ENCODE measurements around the gene MTPN.
A peak's percentile ranks its signal among the peaks of the same experiment; 100 is the strongest.

The MTPN gene

GRCh38 chr7:135950429-135950828 is 26.7 kb downstream of the MTPN start:
- no peak overlapping the region for H3K4me3 ChIP-seq (replicated peaks; ENCODE audit: low read depth, low read length)
- no peak for DNase-seq (ENCODE audit: low read depth)
- no peak for TF ChIP-seq CTCF (IDR thresholded peaks at IDR 0.05; ENCODE audit: low read length, missing control alignments)

- DNase-seq (ENCODE audit: low read depth), result no peak
- H3K4me3 ChIP-seq (replicated peaks; ENCODE audit: low read depth, low read length), result no peak overlapping the region
- TF ChIP-seq CTCF (IDR thresholded peaks at IDR 0.05; ENCODE audit: low read length, missing control alignments), result no peak
Observed at GRCh38 chr7:135946289-135947055, 30.7 kb downstream of the MTPN start.

GRCh38 chr7:135944753-135945152 is 32.4 kb downstream of the MTPN start:
- no peak for TF ChIP-seq CTCF (IDR thresholded peaks at IDR 0.05; ENCODE audit: low read length, missing control alignments)
- DNase-seq (ENCODE audit: low read depth), result no peak
- H3K4me3 ChIP-seq (replicated peaks; ENCODE audit: low read depth, low read length), result no peak overlapping the region

- DNase-seq (ENCODE audit: low read depth), result peak; percentile 45
- TF ChIP-seq CTCF (IDR thresholded peaks at IDR 0.05; ENCODE audit: low read length, missing control alignments), result no peak
- no peak overlapping the region for H3K4me3 ChIP-seq (replicated peaks; ENCODE audit: low read depth, low read length)
Observed at GRCh38 chr7:135943134-135943879, 33.9 kb downstream of the MTPN start.

GRCh38 chr7:135942614-135943013 is 34.5 kb downstream of the MTPN start:
- no peak overlapping the region for H3K4me3 ChIP-seq (replicated peaks; ENCODE audit: low read depth, low read length)
- DNase-seq (ENCODE audit: low read depth), result no peak
- no peak for TF ChIP-seq CTCF (IDR thresholded peaks at IDR 0.05; ENCODE audit: low read length, missing control alignments)

- TF ChIP-seq CTCF (IDR thresholded peaks at IDR 0.05; ENCODE audit: low read length, missing control alignments), result no peak
- no peak overlapping the region for H3K4me3 ChIP-seq (replicated peaks; ENCODE audit: low read depth, low read length)
- no peak for DNase-seq (ENCODE audit: low read depth)
Observed at GRCh38 chr7:135940077-135941075, 36.8 kb downstream of the MTPN start.
